HepG2 (cell line): Measurements from ENCODE around the gene IGHMBP2.

Experiments
- ARHGAP35 ChIP-seq: sonication (generic); formaldehyde crosslinking; IDR thresholded peaks from 2 replicates; pipeline ENCODE4 v1.9.0; 2022; ENCODE audit warnings: mild to moderate bottlenecking, inconsistent platforms, moderate library complexity, missing genetic modification reagents, borderline replicate concordance
- CTCF ChIP-seq: sonication (generic); formaldehyde crosslinking; IDR thresholded peaks from 2 replicates; pipeline ENCODE4 v1.5.0; 2020; ENCODE audit warnings: mild to moderate bottlenecking, missing genetic modification reagents, moderate library complexity
- DNMT3B ChIP-seq: conservative IDR thresholded peaks from 2 replicates; pipeline ENCODE4 v1.6.1; 2016; ENCODE audit warnings: missing biosample characterization, control low read depth
- FOXK1 ChIP-seq: sonication (generic); formaldehyde crosslinking; IDR thresholded peaks from 2 replicates; pipeline ENCODE4 v1.4.0; 2020; ENCODE audit warnings: low read depth, missing genetic modification reagents, borderline replicate concordance
- PBX3 ChIP-seq: sonication (generic); formaldehyde crosslinking; IDR thresholded peaks from 2 replicates; pipeline ENCODE4 v1.8.1; 2023; ENCODE audit warnings: missing genetic modification reagents, inconsistent platforms, borderline replicate concordance
- SMARCC2 ChIP-seq: fragments of 450-650 bp; IDR thresholded peaks from 2 replicates; pipeline ENCODE4 v1.6.1; 2017; ENCODE audit warnings: antibody characterized with exemption, mild to moderate bottlenecking
- ZNF232 ChIP-seq: sonication (generic); formaldehyde crosslinking; IDR thresholded peaks from 2 replicates; pipeline ENCODE4 v1.4.0; 2020; ENCODE audit warnings: missing genetic modification reagents, borderline replicate concordance
- ZNF383 ChIP-seq: sonication (generic); formaldehyde crosslinking; IDR thresholded peaks from 2 replicates; pipeline ENCODE4 v1.4.0; 2020; ENCODE audit warnings: missing genetic modification reagents, mild to moderate bottlenecking, borderline replicate concordance
- ZNF512B ChIP-seq: sonication (generic); formaldehyde crosslinking; IDR thresholded peaks from 2 replicates; pipeline ENCODE4 v1.5.1; 2020; ENCODE audit warnings: missing genetic modification reagents, mild to moderate bottlenecking, borderline replicate concordance
- TF ChIP-seq, protein P1 (sequence below): sonication (generic); formaldehyde crosslinking; IDR thresholded peaks from 2 replicates; pipeline ENCODE4 v1.4.0; 2020; ENCODE audit warnings: missing genetic modification reagents
- TF ChIP-seq, protein P2 (sequence below): sonication (generic); formaldehyde crosslinking; conservative IDR thresholded peaks from 2 replicates; pipeline ENCODE4 v1.4.0; 2020; ENCODE audit warnings: missing genetic modification reagents

DNA sequence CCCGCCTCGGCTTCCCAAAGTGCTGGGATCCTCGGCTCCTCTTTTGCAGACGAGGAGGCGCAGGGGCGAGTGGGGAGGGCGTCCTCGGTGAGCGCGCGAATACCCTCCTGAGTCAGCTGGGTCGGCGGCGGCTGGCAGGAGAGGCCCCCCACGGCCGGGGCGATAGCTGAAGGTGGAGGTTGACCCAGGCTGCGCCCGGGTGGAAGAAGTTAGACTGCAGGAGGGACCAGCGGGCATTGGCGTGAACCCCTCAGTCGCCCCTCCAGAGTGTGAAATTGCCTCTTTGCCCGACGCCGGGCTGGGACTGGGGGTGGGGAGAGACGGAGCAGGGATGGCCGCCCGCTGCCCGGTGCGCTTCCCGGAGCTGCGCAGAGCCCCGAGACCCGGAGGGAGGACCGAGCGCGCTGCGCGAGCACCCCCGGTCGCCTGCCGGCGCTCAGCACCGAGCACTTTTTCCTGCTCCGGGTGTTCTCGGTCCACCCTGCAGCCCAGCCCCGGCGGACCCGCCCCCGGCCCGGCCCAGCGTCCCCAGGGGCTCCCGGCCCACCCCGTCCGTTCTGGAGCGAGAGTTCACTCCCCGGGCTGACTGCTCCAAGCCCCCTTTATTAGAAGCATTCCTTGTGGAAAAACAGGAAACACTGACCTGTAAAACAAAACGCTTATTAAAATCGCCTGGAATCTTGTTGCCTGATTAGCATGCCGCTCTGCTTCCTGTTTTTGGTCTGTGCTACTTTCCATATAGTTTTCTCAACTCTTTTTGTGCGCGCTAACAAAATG, 48.3 kb upstream of the IGHMBP2 start:
- no peak for TF ChIP-seq DNMT3B
- TF ChIP-seq CTCF (CRISPR knock-in tag), result no peak
- no peak for TF ChIP-seq SMARCC2
- TF ChIP-seq, protein P1, sequence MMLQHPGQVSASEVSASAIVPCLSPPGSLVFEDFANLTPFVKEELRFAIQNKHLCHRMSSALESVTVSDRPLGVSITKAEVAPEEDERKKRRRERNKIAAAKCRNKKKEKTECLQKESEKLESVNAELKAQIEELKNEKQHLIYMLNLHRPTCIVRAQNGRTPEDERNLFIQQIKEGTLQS (CRISPR knock-in tag), result no peak
- no peak for TF ChIP-seq ZNF512B
- TF ChIP-seq, protein P2, sequence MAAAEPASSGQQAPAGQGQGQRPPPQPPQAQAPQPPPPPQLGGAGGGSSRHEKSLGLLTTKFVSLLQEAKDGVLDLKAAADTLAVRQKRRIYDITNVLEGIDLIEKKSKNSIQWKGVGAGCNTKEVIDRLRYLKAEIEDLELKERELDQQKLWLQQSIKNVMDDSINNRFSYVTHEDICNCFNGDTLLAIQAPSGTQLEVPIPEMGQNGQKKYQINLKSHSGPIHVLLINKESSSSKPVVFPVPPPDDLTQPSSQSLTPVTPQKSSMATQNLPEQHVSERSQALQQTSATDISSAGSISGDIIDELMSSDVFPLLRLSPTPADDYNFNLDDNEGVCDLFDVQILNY (CRISPR knock-in tag), result no peak
- TF ChIP-seq FOXK1 (CRISPR knock-in tag), result no peak
- TF ChIP-seq ZNF383 (CRISPR knock-in tag), result no peak
- TF ChIP-seq ZNF232 (CRISPR knock-in tag), result no peak
- TF ChIP-seq PBX3 (CRISPR knock-in tag), result no peak
- no peak for TF ChIP-seq ARHGAP35 (CRISPR knock-in tag)
